Activated CD8-positive, alpha-beta T cell treated with anti-CD3 and anti-CD28 coated beads for 36 hours (primary cell): ENCODE measurements around the gene DOK5. TPM values are rescaled to one million over a fixed set of nuclear protein-coding genes. Genes with fewer than 3 reads are reported as not detected.

Experiments
- ATAC-seq: fragments of 200-7000 bp; cut with Tn5 transposase; one replicate; pipeline ENCODE4 v1.10.0; 2021; ENCODE audit warnings: mild to moderate bottlenecking, moderate library complexity
- CTCF ChIA-PET: fragments of 350-600 bp; sonication (Branson Sonifier 250); formaldehyde crosslinking; loops from one replicate; lab custom pipeline; 2021; ENCODE audit warnings: antibody characterized with exemption; lab: Charles Lee
- POLR2A ChIA-PET: fragments of 350-600 bp; sonication (Branson Sonifier 250); formaldehyde crosslinking; loops from one replicate; lab custom pipeline; 2021; ENCODE audit warnings: antibody characterized with exemption; lab: Charles Lee
- DNase-seq: peaks from one replicate; pipeline ENCODE4 v3.0.0-alpha.2; 2020
- H3K27ac Mint-ChIP-seq: one replicate; pipeline ENCODE4 v1.8.0; 2021; ENCODE audit warnings: mild to moderate bottlenecking, mixed read lengths
- H3K27me3 Mint-ChIP-seq: one replicate; pipeline ENCODE4 v1.8.0; 2021; ENCODE audit warnings: mixed read lengths
- H3K36me3 Mint-ChIP-seq: one replicate; pipeline ENCODE4 v1.8.0; 2021; ENCODE audit warnings: low read depth, mixed read lengths
- H3K4me1 Mint-ChIP-seq: one replicate; pipeline ENCODE4 v1.8.0; 2021; ENCODE audit warnings: low read depth, mixed read lengths
- H3K4me3 Mint-ChIP-seq: one replicate; pipeline ENCODE4 v1.8.0; 2021; ENCODE audit warnings: mild to moderate bottlenecking, moderate library complexity, mixed read lengths
- H3K9me3 Mint-ChIP-seq: one replicate; pipeline ENCODE4 v1.8.0; 2021; ENCODE audit warnings: mixed read lengths
- intact Hi-C: fragments of 100-400 bp; cut with micrococcal nuclease; formaldehyde crosslinking; loops from one replicate; pipeline ENCODE4 v1.10.0; 2022
- total RNA-seq, 2 experiments: library from RNA; stranded (reverse); gene quantifications; one replicate each; pipeline ENCODE4 v1.2.3, GENCODE V29; 2021
- TF ChIP-seq, protein P1 (sequence below): fragments of 200-600 bp; IDR thresholded peaks from one replicate; pipeline ENCODE4 v1.8.0; 2022; ENCODE audit warnings: antibody characterized with exemption, mild to moderate bottlenecking

Gene DOK5
- total RNA-seq, 2 experiments from 2014 or later = 1.3 to 1.4 TPM

DNA sequence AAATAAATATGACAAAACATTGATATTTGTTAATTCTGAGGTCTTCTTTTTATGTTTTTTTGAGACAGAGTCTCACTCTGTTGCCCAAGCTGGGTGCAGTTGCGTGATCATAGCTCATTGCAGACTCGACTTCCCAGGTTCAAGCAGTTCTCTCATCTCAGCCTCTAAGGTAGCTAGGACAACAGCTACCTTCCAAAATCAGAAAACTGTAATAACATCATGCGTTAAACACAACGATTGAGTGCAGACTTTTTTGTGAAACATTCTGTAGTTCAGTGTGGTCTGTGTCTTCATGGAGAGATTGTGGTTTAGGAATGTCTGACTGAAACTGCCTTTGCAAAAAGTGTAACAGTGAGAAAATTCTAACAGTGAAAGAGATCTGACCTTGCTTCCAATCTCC is 16.1 kb upstream of the DOK5 start:
- DNase-seq (no peak), ATAC-seq (no peak)
- CTCF ChIA-PET = no interaction called here
- Mint-ChIP-seq H3K9me3 (no peaks in the 10 kb centered on the region), H3K4me3 (no peak overlapping the region), H3K27me3 (peaks cover 5% of the 10 kb centered on the region), H3K4me1 (no peaks in the 10 kb centered on the region), H3K36me3 (no peaks in the 10 kb centered on the region), H3K27ac (no peak overlapping the region)
- TF ChIP-seq, protein P1, sequence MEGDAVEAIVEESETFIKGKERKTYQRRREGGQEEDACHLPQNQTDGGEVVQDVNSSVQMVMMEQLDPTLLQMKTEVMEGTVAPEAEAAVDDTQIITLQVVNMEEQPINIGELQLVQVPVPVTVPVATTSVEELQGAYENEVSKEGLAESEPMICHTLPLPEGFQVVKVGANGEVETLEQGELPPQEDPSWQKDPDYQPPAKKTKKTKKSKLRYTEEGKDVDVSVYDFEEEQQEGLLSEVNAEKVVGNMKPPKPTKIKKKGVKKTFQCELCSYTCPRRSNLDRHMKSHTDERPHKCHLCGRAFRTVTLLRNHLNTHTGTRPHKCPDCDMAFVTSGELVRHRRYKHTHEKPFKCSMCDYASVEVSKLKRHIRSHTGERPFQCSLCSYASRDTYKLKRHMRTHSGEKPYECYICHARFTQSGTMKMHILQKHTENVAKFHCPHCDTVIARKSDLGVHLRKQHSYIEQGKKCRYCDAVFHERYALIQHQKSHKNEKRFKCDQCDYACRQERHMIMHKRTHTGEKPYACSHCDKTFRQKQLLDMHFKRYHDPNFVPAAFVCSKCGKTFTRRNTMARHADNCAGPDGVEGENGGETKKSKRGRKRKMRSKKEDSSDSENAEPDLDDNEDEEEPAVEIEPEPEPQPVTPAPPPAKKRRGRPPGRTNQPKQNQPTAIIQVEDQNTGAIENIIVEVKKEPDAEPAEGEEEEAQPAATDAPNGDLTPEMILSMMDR = no peak
- intact Hi-C loops = no loop called here
- POLR2A ChIA-PET = no interaction called here

DNA sequence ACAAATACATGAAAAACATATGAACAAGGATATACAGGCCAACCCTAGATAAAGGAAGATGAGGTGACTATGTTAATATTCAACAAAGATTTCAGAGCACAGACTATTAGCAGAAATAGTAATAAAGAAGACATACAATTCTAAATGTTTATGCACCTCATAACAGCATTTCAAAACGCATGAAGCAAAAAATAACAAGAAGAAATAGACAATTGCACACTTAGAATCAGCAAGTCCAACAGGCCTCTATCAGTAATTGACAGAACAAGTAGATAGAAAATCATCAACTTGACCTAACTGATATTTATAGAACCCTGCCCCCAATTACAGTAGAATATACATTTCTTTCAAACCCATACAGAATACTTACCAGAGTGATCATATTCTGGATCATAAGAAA is 11.4 kb upstream of the DOK5 start:
- intact Hi-C loops = no loop called here
- ATAC-seq (no peak), DNase-seq (no peak)
- H3K4me1 Mint-ChIP-seq = no peaks in the 10 kb centered on the region
- TF ChIP-seq, protein P1 = no peak
- H3K27ac Mint-ChIP-seq = no peak overlapping the region
- CTCF ChIA-PET = no interaction called here
- H3K9me3 Mint-ChIP-seq = no peaks in the 10 kb centered on the region
- H3K36me3 Mint-ChIP-seq = no peaks in the 10 kb centered on the region
- no peak overlapping the region for H3K4me3 Mint-ChIP-seq
- POLR2A ChIA-PET = no interaction called here
- H3K27me3 Mint-ChIP-seq = no peaks in the 10 kb centered on the region

DNA sequence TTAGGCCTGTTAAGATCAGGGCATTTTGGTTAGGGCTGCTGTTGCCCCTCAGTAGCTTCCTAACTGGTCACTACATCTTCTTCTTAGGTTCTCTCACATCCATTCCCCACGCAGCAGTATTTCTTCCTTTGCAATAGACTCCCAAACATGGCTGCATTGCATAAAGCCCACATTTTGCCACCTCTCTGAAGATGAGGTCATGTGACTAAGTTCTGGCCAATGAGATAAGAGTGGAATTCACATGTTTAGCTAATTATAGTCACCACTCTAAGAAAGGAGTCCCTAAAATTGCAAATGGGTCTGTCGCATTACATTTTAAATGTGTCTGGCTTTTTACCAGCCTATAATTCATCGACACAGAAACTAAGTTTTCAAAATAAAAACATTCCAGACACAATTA is 9.3 kb upstream of the DOK5 start:
- ATAC-seq (no peak), DNase-seq (no peak)
- Mint-ChIP-seq H3K36me3 (no peaks in the 10 kb centered on the region), H3K4me3 (no peak overlapping the region), H3K9me3 (no peaks in the 10 kb centered on the region), H3K27ac (no peak overlapping the region), H3K27me3 (no peaks in the 10 kb centered on the region), H3K4me1 (no peaks in the 10 kb centered on the region)
- POLR2A ChIA-PET = interaction anchor here (0.5 kb wide), 1 partner anchor 87 kb away, joined by 4 read pairs; no protein-coding TSS in a partner anchor
- TF ChIP-seq, protein P1 = no peak
- CTCF ChIA-PET = no interaction called here
- intact Hi-C loops = no loop called here

DNA sequence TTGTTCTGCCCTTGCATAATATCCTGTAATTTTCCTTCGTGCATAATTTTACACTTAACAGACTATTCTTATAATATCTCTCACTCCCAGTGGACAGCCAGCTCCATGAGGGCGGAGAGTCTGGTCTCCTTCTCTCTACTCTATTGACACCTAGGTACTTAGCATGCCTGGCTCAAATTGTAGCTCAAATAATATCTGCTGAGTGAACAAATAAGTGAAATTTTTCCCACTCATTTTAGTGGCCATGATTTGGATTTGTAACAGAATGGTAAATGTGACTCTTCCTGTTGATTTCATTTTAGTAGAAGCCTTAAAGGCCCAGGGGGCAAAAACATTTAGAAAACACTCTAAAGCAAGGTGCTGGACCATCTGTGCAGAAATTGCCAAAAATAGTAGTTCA is 7.8 kb upstream of the DOK5 start:
- H3K36me3 Mint-ChIP-seq = no peaks in the 10 kb centered on the region
- POLR2A ChIA-PET = no interaction called here
- TF ChIP-seq, protein P1 = no peak
- DNase-seq = no peak
- H3K27ac Mint-ChIP-seq = no peak overlapping the region
- CTCF ChIA-PET = no interaction called here
- no peaks in the 10 kb centered on the region for H3K9me3 Mint-ChIP-seq
- H3K4me3 Mint-ChIP-seq = no peak overlapping the region
- H3K4me1 Mint-ChIP-seq = no peaks in the 10 kb centered on the region
- intact Hi-C loops = no loop called here
- ATAC-seq = no peak
- H3K27me3 Mint-ChIP-seq = peaks cover under 1% of the 10 kb centered on the region

DNA sequence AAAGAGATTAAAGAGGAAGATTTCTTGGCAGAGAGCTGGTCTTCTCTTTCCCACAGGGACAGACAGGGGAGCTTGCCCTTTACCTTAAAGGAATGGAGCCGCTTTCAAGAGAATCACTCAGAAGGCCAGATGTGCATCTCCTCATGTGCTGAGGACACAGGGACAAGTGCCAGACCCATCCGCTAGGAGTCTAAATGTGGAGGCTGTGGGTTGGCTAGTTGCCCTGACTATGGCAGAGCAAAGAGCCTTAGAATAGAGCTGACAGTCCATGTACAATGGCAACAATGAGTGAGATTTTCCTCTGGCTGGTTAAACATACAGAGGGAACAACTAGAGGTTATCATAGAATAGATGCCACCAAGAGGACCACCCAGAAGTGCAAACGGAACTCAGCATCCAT is 7.3 kb upstream of the DOK5 start:
- no peak for ATAC-seq

More for the DNA sequence above, 7.3 kb upstream of the DOK5 start:
- POLR2A ChIA-PET = no interaction called here
- DNase-seq = no peak
- H3K4me3 Mint-ChIP-seq = no peak overlapping the region
- TF ChIP-seq, protein P1 = no peak
- peaks cover 2% of the 10 kb centered on the region for H3K27me3 Mint-ChIP-seq
- no peak overlapping the region for H3K27ac Mint-ChIP-seq
- H3K36me3 Mint-ChIP-seq = no peaks in the 10 kb centered on the region
- CTCF ChIA-PET = no interaction called here
- no peaks in the 10 kb centered on the region for H3K4me1 Mint-ChIP-seq
- no peaks in the 10 kb centered on the region for H3K9me3 Mint-ChIP-seq
- intact Hi-C loops = no loop called here
